GM10266 (cell line): ENCODE results near the gene FOXC1.

Source experiments
- DNase-seq: peaks from one replicate; pipeline ENCODE4 v3.0.0; 2012; ENCODE audit errors: extremely low spot score
- CTCF ChIP-seq: IDR thresholded peaks from 2 replicates; pipeline ENCODE4 v1.5.1; 2012; ENCODE audit warnings: mild to moderate bottlenecking, low read depth; ENCODE audit not compliant: control insufficient read depth, insufficient read depth; ENCODE audit errors: missing control alignments

The FOXC1 gene

GRCh38 chr6:1584996-1585668 lies 24.6 kb upstream of the FOXC1 start:
- no peak for DNase-seq
- TF ChIP-seq CTCF = no peak

- no peak for TF ChIP-seq CTCF
- DNase-seq = no peak
Observed at GRCh38 chr6:1585669-1586049, 24.1 kb upstream of the FOXC1 start.

- DNase-seq = no peak
- no peak for TF ChIP-seq CTCF
Observed at GRCh38 chr6:1586256-1586655, 23.5 kb upstream of the FOXC1 start.

- TF ChIP-seq CTCF = no peak
Observed at GRCh38 chr6:1586861-1587450, 22.8 kb upstream of the FOXC1 start.

GRCh38 chr6:1587546-1587945 lies 22.2 kb upstream of the FOXC1 start:
- TF ChIP-seq CTCF = no peak
- DNase-seq = no peak

More at GRCh38 chr6:1586861-1587450, 22.8 kb upstream of the FOXC1 start:
- no peak for DNase-seq

- no peak for DNase-seq
- no peak for TF ChIP-seq CTCF
Observed at GRCh38 chr6:1587977-1588376, 21.7 kb upstream of the FOXC1 start.

GRCh38 chr6:1589208-1589607 lies 20.5 kb upstream of the FOXC1 start:
- no peak for TF ChIP-seq CTCF
- no peak for DNase-seq
